ENCODE data around the gene PCTP. TPM values are rescaled to one million over a fixed set of nuclear protein-coding genes. Genes with fewer than 3 reads are reported as not detected.

PCTP gene
- total RNA-seq, 4 donors from 2014 or later, result 30.8 to 62.1 (median 39.7) TPM

DNA sequence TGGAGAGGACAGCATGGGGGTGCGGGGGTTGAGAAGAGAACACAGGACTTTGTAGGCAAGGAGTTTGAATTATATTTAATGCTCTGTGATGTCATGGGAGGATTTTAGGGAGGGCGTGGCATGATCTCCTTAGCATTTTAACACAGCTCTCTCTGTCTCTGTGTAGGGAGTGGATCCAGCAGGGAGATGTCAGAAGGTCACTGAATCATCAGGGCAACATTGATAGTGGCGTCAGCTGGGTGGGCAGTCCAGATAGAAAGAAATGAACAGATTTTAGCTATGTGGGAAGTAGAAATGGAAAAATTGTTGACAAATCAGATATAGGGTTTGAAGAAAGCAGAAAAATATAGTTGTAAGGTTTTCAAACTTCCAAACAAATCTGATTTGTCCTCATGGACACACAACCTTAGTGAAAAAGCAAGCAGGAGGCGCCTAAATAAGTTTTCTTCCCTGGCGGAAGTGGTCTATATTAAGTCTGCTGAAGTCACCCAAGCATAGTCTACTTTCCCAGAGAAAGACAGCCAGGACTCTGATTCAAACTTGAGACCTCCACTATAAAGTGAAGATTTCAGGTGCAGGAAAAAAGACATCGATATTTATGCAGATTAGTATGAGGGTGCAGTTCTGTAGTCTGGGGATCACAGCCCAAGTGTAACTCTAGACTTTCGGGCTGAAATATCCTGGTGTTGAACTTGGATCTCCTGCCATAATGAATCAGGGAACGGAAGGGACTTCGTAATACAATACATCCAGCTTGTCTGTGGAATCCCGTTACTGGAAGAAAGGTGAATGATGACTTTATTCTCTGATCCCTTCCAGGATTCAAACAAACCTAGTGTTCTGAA lies 10.1 kb upstream of the PCTP start:
- H3K4me1 ChIP-seq, result peaks cover 0 to 13% (median 2%) of the 10 kb centered on the region in 4 donors
- no peaks in the 10 kb centered on the region for H3K36me3 ChIP-seq
- no peak for DNase-seq (ENCODE audit: low spot score in 2 of 2)
- 79% methylated on average over 10 of the region's 10 CpGs for WGBS, 2 donors
- no peaks in the 10 kb centered on the region for H3K9me3 ChIP-seq
- no peaks in the 10 kb centered on the region for H3K27me3 ChIP-seq
- TF ChIP-seq, protein P1, sequence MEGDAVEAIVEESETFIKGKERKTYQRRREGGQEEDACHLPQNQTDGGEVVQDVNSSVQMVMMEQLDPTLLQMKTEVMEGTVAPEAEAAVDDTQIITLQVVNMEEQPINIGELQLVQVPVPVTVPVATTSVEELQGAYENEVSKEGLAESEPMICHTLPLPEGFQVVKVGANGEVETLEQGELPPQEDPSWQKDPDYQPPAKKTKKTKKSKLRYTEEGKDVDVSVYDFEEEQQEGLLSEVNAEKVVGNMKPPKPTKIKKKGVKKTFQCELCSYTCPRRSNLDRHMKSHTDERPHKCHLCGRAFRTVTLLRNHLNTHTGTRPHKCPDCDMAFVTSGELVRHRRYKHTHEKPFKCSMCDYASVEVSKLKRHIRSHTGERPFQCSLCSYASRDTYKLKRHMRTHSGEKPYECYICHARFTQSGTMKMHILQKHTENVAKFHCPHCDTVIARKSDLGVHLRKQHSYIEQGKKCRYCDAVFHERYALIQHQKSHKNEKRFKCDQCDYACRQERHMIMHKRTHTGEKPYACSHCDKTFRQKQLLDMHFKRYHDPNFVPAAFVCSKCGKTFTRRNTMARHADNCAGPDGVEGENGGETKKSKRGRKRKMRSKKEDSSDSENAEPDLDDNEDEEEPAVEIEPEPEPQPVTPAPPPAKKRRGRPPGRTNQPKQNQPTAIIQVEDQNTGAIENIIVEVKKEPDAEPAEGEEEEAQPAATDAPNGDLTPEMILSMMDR (IDR thresholded peaks at IDR 0.05), result no peak
- no peak for TF ChIP-seq EP300 (IDR thresholded peaks at IDR 0.05)
- TF ChIP-seq POLR2A (IDR thresholded peaks at IDR 0.05), result no peak
- no peak overlapping the region for H3K27ac ChIP-seq
- H3K4me3 ChIP-seq, result no peak overlapping the region

DNA sequence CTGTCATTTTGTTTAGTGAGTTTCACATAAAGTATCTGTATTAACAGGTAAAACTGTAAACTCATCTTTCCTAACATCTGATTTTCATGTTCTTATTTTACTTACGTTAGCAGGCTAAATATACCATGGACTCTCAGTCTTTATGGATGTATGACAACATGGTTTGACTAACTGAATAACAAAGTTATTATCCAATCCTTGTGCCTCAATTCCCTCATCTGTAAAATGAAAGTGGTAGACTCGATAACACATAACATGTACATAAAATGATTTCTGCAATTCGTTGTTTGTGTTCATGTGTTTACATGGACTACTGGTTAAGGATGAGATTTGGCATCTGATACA lies 9.5 kb upstream of the PCTP start:
- H3K9me3 ChIP-seq, result no peaks in the 10 kb centered on the region
- no peak overlapping the region for H3K4me3 ChIP-seq
- no peak overlapping the region for H3K27ac ChIP-seq
- H3K4me1 ChIP-seq, result peaks cover 0 to 9% (median 0%) of the 10 kb centered on the region in 4 donors
- WGBS, 2 donors, result 85 to 93% methylated on average over 3 of the region's 3 CpGs
- TF ChIP-seq POLR2A (IDR thresholded peaks at IDR 0.05) (no peak), EP300 (IDR thresholded peaks at IDR 0.05) (no peak)
- TF ChIP-seq, protein P1 (IDR thresholded peaks at IDR 0.05), result no peak
- no peak for DNase-seq (ENCODE audit: low spot score in 2 of 2)
- H3K36me3 ChIP-seq, result no peaks in the 10 kb centered on the region
- no peaks in the 10 kb centered on the region for H3K27me3 ChIP-seq

DNA sequence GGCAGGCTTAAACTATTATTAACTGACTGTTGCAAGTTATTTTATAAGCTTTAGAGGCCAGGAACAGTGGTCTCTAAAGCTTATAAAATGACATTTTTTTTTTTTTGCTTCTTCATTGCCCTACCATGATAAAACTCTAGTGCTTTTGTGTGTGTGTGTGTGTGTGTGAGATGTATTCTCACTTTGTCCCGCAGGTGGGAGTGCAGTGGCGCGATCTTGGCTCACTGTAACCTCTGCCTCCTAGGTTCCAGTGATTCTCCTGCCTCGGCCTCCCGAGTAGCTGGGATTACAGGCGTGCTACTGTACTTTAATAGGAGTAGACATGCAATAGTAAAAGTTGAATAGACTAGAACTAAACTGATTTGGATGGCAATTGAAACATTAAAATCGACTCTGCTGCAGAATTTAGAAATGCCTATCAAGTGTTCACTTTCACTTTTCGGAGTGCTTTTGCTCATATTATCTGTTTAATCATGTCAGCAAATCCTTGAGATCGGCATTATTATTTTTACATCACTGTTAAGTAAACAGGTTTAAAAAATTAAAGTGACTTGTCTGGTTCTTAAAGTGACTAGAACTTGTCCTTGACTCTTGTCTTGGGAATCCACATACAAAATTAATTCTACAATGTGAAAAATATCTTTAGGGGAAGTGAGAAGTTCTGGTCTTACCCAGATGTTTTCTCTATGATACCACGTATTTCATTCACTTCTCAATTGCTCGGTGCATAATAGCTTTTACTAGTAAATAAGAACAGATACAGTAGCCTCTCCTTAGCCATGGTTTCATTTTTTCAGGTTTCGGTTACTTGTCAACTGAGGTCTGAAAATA lies 8.4 kb upstream of the PCTP start:
- whole genome bisulfite sequencing, 2 donors, result 76 to 77% methylated on average over 12 of the region's 12 CpGs
- no peaks in the 10 kb centered on the region for H3K27me3 ChIP-seq
- H3K9me3 ChIP-seq, result no peaks in the 10 kb centered on the region
- no peaks in the 10 kb centered on the region for H3K36me3 ChIP-seq
- no peak for DNase-seq (ENCODE audit: low spot score in 2 of 2)
- no peak overlapping the region for H3K4me3 ChIP-seq
- H3K27ac ChIP-seq, result no peak overlapping the region
- peaks cover 0 to 9% (median 0%) of the 10 kb centered on the region in 4 donors for H3K4me1 ChIP-seq
- TF ChIP-seq, protein P1 (IDR thresholded peaks at IDR 0.05), result no peak
- TF ChIP-seq POLR2A (IDR thresholded peaks at IDR 0.05) (no peak), EP300 (IDR thresholded peaks at IDR 0.05) (no peak)

DNA sequence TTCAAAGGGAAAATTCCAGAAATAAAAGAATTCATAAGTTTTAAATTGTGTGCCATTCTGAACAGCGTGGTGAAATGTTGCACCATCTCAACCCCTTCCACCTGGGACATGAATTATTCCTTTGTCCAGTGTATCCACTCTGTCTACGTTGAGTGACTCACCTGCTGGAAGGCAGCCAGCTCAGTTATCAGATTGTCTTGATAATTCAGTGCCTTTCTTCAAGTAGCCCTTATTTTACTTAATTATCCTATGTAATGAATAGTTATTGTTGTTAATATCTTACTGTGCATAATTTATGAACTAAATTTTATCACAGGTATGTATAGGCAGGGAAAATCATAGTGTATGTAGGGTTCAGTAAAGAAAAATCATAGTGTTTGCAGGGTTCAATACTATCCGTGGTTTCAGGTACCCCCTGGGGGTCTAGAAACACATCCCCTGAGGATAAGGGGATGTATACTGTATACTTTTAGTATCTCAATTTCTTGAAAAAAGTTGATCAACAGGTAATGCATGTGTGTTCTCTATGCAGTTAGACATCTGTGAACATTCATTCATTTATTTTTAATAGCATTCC lies 7.7 kb upstream of the PCTP start:
- peaks cover 0 to 8% (median 0%) of the 10 kb centered on the region in 4 donors for H3K4me1 ChIP-seq
- DNase-seq (ENCODE audit: low spot score in 2 of 2), result no peak
- H3K36me3 ChIP-seq, result no peaks in the 10 kb centered on the region
- H3K9me3 ChIP-seq, result no peaks in the 10 kb centered on the region
- no peak overlapping the region for H3K4me3 ChIP-seq
- H3K27me3 ChIP-seq, result no peaks in the 10 kb centered on the region
- H3K27ac ChIP-seq, result no peak overlapping the region
- TF ChIP-seq, protein P1 (IDR thresholded peaks at IDR 0.05), result no peak
- TF ChIP-seq POLR2A (IDR thresholded peaks at IDR 0.05) (no peak), EP300 (IDR thresholded peaks at IDR 0.05) (no peak)
- WGBS, 2 donors, result 55 to 62% methylated on average over 3 of the region's 3 CpGs
